Fibroblast of villous mesenchyme (primary cell): Measurements from ENCODE around the gene RFC1. TPM values are rescaled to one million over a fixed set of nuclear protein-coding genes. Genes with fewer than 3 reads are reported as not detected.
A peak's percentile ranks its signal among the peaks of the same experiment; 100 is the strongest.

Source experiments
- DNase-seq: peaks from one replicate; pipeline ENCODE4 v3.0.0-alpha.2; 2010; ENCODE audit warnings: low read depth
- H3K4me3 ChIP-seq: 2 replicates; pipeline ENCODE4 v1.5.1; 2011; ENCODE audit warnings: low read depth, mild to moderate bottlenecking, low read length
- small RNA-seq: library from RNA; depleted of rRNA; stranded (forward); fragments of <200 nt; gene quantifications from one replicate; pipeline ENCODE3, GENCODE V24; 2012
- total RNA-seq: library from RNA; depleted of rRNA; stranded (reverse); fragments of >200 nt; gene quantifications from 2 replicates; pipeline ENCODE4 v1.2.3, GENCODE V29; 2012
- TF ChIP-seq, protein P1 (sequence below): IDR thresholded peaks from 2 replicates; pipeline ENCODE4 v1.5.1; 2012; ENCODE audit warnings: low read depth, mild to moderate bottlenecking, low read length; ENCODE audit not compliant: insufficient read depth

The RFC1 gene
- total RNA-seq, 1 donor, result 55.3 TPM

DNA sequence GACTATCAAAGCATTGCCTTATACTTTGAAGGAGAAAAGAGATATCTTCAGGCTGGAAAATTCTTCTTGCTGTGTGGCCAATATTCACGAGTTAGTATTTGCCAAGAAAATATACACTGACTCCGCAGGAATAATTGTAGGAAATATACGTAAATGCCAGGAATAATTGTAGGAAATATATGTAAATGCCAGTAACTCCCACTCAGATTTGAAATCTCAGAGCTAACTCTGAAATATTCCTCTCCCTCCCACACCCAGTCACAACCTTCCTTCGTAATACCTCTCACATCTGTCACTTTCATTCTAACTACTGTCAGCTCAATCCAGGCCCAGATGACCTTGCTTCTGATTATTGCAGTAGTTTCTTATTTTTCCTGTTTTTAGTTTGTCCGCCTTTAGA, 110.3 kb downstream of the RFC1 start:
- no peak overlapping the region for H3K4me3 ChIP-seq
- DNase-seq, result no peak
- TF ChIP-seq, protein P1, sequence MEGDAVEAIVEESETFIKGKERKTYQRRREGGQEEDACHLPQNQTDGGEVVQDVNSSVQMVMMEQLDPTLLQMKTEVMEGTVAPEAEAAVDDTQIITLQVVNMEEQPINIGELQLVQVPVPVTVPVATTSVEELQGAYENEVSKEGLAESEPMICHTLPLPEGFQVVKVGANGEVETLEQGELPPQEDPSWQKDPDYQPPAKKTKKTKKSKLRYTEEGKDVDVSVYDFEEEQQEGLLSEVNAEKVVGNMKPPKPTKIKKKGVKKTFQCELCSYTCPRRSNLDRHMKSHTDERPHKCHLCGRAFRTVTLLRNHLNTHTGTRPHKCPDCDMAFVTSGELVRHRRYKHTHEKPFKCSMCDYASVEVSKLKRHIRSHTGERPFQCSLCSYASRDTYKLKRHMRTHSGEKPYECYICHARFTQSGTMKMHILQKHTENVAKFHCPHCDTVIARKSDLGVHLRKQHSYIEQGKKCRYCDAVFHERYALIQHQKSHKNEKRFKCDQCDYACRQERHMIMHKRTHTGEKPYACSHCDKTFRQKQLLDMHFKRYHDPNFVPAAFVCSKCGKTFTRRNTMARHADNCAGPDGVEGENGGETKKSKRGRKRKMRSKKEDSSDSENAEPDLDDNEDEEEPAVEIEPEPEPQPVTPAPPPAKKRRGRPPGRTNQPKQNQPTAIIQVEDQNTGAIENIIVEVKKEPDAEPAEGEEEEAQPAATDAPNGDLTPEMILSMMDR, result no peak

DNA sequence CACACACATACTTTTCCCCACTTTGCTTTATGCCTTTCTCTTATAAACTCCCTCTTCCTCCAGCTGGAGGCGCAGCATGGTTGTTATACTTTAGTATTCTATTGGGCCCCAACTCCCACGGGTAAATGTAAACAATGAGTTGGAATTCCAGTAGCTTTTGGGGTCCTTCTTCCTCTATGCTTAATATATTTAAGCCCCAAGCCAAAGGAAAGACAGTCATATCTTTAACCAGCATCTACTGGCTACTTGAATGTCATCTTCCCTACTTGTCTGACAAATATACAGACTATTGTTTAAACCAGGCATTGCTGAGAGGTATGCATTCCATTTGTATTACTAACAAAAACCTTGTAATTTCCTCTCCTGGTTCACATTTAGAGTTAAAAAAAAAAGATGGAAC, 110.9 kb downstream of the RFC1 start:
- no peak overlapping the region for H3K4me3 ChIP-seq
- TF ChIP-seq, protein P1, result peak; percentile 30
- peak; percentile 16 for DNase-seq

DNA sequence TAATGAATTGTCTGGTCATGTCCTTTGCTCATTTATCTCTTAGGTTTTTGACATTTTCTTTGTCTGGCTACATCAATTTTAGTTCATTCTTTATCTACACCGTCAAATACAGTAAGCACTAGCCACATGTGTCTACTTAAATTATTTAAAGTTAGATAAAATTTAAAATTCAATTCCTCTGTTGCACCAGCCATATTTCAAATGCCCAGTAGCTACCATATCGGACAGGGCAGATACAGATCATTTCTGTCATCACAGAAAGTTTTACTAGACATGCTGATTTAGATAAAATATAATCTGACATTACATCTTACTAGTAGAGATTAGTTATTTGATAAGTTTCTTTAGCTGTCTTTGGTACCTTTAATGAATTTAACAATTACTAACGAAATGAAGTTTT, 122.7 kb downstream of the RFC1 start:
- H3K4me3 ChIP-seq, result no peak overlapping the region
- no peak for DNase-seq
- TF ChIP-seq, protein P1, result no peak

Small RNA genes lying within 50 kb of the gene (small RNA-seq; reads per million reads assigned to genes)
- gene MIR5591 (not detected), gene RNU6-32P (not detected), gene RNU6-887P (not detected)

Other genes with a start within 250 kb of the RFC1 start
- gene WDR19, start 183.8 kb downstream of the RFC1 start, total RNA-seq, result 29.6 and 32.0 TPM in 2 replicates
- not detected in 2 replicates for gene KLB, start 40.6 kb upstream of the RFC1 start, total RNA-seq
- gene RPL9, start 92.6 kb upstream of the RFC1 start, total RNA-seq, result 1,596 and 2,358 TPM in 2 replicates
- gene LIAS, start 92.7 kb upstream of the RFC1 start, total RNA-seq, result 6.1 and 6.9 TPM in 2 replicates
- 159 and 163 TPM in 2 replicates for gene UGDH, start 161.1 kb upstream of the RFC1 start, total RNA-seq